Calu3 (cell line): Measurements from ENCODE around the gene ADAMTS9. TPM values are rescaled to one million over a fixed set of nuclear protein-coding genes. Genes with fewer than 3 reads are reported as not detected.

Experiments
- BruUV-seq: library from RNA; stranded (reverse); fragments of 400-500 nt; replicated peaks from 2 replicates; lab custom pipeline; 2021; lab: Mats Ljungman, UMichigan
- CTCF ChIA-PET: fragments of 300-600 bp; sonication (Branson Sonifier 250); formaldehyde crosslinking; loops from one replicate; lab custom pipeline; 2022; ENCODE audit warnings: antibody characterized with exemption; lab: Charles Lee
- DNase-seq: peaks from one replicate; pipeline ENCODE4 v3.0.0; 2022
- H3K27ac Mint-ChIP-seq: one replicate; pipeline ENCODE4 v1.8.0; 2022; ENCODE audit warnings: mixed read lengths; ENCODE audit not compliant: unreplicated experiment
- H3K27me3 Mint-ChIP-seq: one replicate; pipeline ENCODE4 v1.8.0; 2022; ENCODE audit warnings: mixed read lengths; ENCODE audit not compliant: unreplicated experiment
- H3K36me3 Mint-ChIP-seq: one replicate; pipeline ENCODE4 v1.8.0; 2022; ENCODE audit warnings: mild to moderate bottlenecking, moderate library complexity, mixed read lengths; ENCODE audit not compliant: insufficient read depth, unreplicated experiment
- H3K4me1 Mint-ChIP-seq: one replicate; pipeline ENCODE4 v1.8.0; 2022; ENCODE audit warnings: mild to moderate bottlenecking, low read depth, mixed read lengths; ENCODE audit not compliant: unreplicated experiment
- H3K4me3 Mint-ChIP-seq: one replicate; pipeline ENCODE4 v1.8.0; 2022; ENCODE audit warnings: mild to moderate bottlenecking, low read depth, moderate library complexity, mixed read lengths; ENCODE audit not compliant: unreplicated experiment
- H3K9me3 Mint-ChIP-seq: one replicate; pipeline ENCODE4 v1.8.0; 2022; ENCODE audit warnings: low read depth, mixed read lengths; ENCODE audit not compliant: unreplicated experiment
- CTCF ChIP-seq: fragments of 200-600 bp; IDR thresholded peaks from one replicate; pipeline ENCODE4 v1.8.0; 2022; ENCODE audit warnings: antibody characterized with exemption; ENCODE audit not compliant: unreplicated experiment
- intact Hi-C: fragments of 100-400 bp; cut with micrococcal nuclease; formaldehyde crosslinking; loops from one replicate; pipeline ENCODE4 v1.10.0; 2022; ENCODE audit not compliant: unreplicated experiment
- total RNA-seq: library from RNA; stranded (reverse); gene quantifications from 2 replicates; pipeline ENCODE4 v1.2.3, GENCODE V29; 2022

Gene ADAMTS9
- total RNA-seq, 1 experiment from 2014 or later = 54.6 TPM

GRCh38 chr3:64717411-64717810 is 29.6 kb upstream of the ADAMTS9 start:
- no TSS peak for BruUV-seq
- CTCF ChIA-PET = interaction anchor here (0.5 kb wide), 1 partner anchor 170 kb away, joined by 3 read pairs; no protein-coding TSS in a partner anchor

DNA sequence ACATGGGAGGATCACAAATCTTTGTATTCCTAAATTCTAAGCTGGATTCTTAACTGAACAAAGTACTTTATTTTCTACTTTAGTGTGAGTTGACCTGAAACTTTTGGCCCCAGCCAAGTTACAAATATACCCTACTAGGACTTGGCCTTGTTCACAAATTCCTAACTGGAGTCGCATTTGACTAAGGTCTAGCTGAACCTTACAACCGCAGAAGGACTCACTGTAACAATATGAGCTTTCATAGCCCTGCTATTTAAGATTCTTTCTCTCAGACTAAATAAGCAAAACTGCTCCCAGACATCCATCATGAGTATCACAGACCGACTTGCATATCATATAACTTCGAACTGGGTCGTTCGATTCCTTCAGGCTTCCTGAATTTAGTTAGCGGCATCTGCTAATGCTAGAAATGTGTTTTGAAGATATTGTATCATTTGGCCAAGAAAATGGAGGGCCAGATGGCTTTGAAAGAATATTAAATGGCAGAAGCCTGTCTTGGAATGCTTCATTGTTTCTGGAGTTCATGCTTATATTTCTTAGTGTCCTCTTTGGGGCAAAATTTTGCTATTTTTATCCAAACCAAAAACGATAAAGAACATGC is 28.4 kb upstream of the ADAMTS9 start:
- CTCF ChIA-PET = no interaction called here
- no peak overlapping the region for H3K4me3 Mint-ChIP-seq
- no TSS peak for BruUV-seq
- H3K4me1 Mint-ChIP-seq = no peaks in the 10 kb centered on the region
- no peak overlapping the region for H3K27ac Mint-ChIP-seq
- no peaks in the 10 kb centered on the region for H3K36me3 Mint-ChIP-seq
- H3K9me3 Mint-ChIP-seq = no peaks in the 10 kb centered on the region
- no peaks in the 10 kb centered on the region for H3K27me3 Mint-ChIP-seq
- TF ChIP-seq CTCF = no peak
- intact Hi-C loops = loop anchor here (10.0 kb wide), 1 partner anchor 529 kb away; no protein-coding TSS in a partner anchor
- DNase-seq = no peak

More at GRCh38 chr3:64717411-64717810, 29.6 kb upstream of the ADAMTS9 start:
- Mint-ChIP-seq H3K4me3 (no peak overlapping the region), H3K4me1 (no peaks in the 10 kb centered on the region), H3K9me3 (no peaks in the 10 kb centered on the region), H3K36me3 (no peaks in the 10 kb centered on the region), H3K27me3 (no peaks in the 10 kb centered on the region), H3K27ac (no peak overlapping the region)
- intact Hi-C loops = loop anchor here (10.0 kb wide), 1 partner anchor 527 kb away; no protein-coding TSS in a partner anchor
- DNase-seq = no peak
- no peak for TF ChIP-seq CTCF

DNA sequence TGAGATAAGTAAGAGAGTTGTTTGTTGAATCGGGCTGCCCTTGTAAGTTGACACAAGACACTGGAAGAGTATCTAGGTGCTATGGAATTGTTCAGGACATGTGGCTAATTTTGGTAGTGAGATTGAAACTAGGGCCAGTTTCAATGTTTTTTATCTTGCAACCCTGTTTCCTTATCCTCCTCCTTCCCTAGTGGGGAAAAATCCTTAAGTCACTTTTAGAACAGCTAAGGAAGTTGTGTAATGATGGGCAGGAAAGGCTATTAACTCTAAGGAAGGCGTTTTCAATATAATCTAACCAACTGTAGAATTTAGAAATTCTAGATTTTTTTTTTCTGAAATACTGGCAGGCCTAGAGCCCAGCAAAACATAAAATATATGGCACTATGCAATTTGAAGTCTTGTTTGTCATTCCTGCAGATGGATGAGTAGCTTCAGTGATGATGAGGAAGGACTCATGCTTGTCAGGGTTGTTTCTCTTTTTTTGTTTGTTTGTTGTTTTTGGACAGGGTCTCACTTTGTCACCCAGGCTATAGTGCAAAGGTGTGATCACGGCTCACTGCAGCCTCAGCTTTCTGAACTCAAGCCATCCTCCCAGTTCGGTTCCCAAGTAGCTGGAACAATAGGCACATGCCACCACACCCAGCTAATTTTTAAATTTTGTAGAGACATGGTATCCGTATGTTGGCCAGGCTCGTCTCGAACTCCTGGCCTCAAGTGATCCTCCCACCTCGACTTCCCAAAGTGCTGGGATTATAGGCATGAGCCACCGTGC is 27.6 kb upstream of the ADAMTS9 start:
- BruUV-seq = no TSS peak
- Mint-ChIP-seq H3K4me3 (no peak overlapping the region), H3K36me3 (no peaks in the 10 kb centered on the region), H3K9me3 (no peaks in the 10 kb centered on the region), H3K27ac (no peak overlapping the region), H3K4me1 (no peaks in the 10 kb centered on the region), H3K27me3 (no peaks in the 10 kb centered on the region)
- no peak for TF ChIP-seq CTCF
- CTCF ChIA-PET = no interaction called here
- DNase-seq = no peak
- intact Hi-C loops = loop anchor here (10.0 kb wide), 1 partner anchor 529 kb away; no protein-coding TSS in a partner anchor

DNA sequence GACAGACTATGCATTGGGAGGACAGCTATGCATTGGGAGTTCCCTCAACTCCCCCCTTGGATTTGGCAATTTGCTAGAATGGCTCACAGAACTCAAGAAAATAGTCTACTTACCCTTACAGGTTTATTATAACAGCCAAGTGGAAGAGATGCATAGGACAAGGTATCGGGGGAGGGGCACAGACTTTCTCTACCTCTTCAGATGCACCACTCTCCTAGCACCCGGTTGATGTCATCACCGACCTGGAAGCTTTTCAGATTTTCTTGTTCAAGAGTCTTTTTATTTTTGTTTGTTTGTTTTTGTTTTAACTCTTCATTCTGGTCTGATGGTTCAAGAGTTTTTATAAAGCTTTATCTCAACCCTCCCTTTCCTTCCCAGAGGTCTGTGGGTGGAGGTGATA is 20.7 kb upstream of the ADAMTS9 start:
- no TSS peak for BruUV-seq
- Mint-ChIP-seq H3K36me3 (no peaks in the 10 kb centered on the region), H3K9me3 (no peaks in the 10 kb centered on the region), H3K4me3 (no peak overlapping the region), H3K27me3 (no peaks in the 10 kb centered on the region), H3K4me1 (no peaks in the 10 kb centered on the region), H3K27ac (no peak overlapping the region)
- TF ChIP-seq CTCF = no peak
- DNase-seq = no peak
- CTCF ChIA-PET = no interaction called here
- intact Hi-C loops = no loop called here
